GM18520 (cell line): ENCODE measurements around the gene PKNOX1.
"Not testable (repeated sequence)": the region's sequence is repeated elsewhere in the genome, so short reads cannot be mapped to it uniquely, and the experiment has no call there.

ENCODE experiments used
- ATAC-seq: cut with Tn5 transposase; IDR thresholded peaks from one replicate; pipeline ENCODE4 v1.9.1; 2021; ENCODE audit not compliant: unreplicated experiment

Gene PKNOX1, protein sequence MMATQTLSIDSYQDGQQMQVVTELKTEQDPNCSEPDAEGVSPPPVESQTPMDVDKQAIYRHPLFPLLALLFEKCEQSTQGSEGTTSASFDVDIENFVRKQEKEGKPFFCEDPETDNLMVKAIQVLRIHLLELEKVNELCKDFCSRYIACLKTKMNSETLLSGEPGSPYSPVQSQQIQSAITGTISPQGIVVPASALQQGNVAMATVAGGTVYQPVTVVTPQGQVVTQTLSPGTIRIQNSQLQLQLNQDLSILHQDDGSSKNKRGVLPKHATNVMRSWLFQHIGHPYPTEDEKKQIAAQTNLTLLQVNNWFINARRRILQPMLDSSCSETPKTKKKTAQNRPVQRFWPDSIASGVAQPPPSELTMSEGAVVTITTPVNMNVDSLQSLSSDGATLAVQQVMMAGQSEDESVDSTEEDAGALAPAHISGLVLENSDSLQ

DNA sequence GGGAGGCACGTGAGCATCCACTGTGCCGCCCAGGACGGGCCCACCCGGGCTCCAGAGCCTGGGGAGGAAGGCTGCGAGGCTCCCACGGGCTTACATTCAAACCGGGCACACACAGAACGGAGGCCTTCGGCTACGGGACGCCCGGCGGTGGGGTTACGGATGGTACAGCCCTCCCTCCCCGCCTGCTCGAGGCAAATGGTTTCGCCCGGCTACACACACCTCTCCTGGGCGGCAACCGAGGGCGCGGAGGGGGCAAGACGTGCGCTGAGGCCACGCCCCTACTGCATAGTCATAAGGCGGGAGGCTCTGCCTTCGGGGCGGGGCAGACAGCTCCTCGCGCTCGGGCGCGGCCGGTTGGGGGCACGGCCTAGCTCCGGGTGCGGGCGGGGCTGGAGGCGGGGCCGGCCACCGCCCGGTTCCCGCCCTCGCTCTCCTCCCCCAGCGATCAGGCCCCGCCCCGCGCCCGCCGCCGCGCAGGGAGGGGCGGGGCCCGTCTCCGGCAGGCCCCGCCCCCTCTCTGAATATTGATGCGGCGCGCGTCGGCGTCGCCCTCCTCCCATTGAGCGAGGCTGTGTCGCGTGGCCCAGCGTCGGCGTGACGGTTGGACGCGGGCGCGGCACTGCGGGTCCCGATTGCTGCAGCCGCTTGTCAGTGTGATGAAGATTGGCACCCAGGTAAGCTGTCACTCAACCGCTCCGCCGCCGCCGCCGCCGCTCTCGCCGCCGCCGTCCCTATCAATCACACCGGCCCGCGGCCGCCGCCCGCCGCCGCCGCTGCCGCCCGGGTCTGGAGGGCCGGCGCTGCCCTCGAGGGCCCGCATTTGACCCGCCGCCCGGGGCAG is at the start of gene PKNOX1:
Gene PKNOX1 (plus strand): TSS at position 572 of the 841 bp plus-strand sequence. CDS start 29,820 bp downstream, outside the sequence.
- peak; percentile 81 for ATAC-seq

DNA sequence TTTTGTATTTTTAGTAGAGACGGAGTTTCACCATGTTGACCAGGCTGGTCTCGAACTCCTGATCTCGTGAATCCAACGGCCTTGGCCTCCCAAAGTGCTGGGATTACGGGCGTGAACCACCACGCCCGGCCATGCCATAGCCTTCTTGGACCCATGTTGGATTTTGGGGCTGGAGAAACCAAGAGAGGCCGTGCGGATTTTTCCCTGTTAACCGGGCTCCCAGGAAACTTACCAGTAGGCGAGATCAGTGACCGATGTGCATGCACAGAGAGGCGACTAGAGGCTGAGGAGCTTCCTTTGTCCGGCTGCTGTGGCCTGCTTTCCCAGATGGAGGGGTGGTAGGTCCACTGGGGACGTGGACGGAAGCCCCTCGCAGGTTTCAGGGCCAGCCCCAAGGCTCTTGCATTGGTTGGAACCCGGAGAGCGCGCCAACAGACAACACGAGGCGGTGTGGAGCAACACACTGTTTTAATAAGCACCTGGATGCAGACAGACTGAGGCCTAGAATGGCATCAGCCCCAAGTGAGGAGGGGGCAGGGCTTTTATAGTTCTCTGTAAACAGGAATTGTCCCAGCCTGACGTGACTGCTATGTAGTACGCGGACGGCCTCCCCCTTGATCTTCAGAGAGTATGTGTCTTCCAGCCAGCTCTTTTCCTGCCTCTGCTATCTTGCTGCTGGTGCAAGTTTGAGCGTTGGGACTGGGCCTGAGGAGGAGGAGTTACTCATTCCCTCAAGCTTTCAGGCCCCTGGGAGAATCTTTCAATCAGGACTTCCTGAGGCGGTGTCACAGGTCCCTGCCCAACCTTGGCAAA is 49.0 kb upstream of the PKNOX1 start, which contains the start of gene ERVH48-1:
Gene ERVH48-1 (minus strand): TSS at position 517 of the 813 bp plus-strand sequence. CDS start 6,624 bp downstream, outside the sequence.
- ATAC-seq = no peak

DNA sequence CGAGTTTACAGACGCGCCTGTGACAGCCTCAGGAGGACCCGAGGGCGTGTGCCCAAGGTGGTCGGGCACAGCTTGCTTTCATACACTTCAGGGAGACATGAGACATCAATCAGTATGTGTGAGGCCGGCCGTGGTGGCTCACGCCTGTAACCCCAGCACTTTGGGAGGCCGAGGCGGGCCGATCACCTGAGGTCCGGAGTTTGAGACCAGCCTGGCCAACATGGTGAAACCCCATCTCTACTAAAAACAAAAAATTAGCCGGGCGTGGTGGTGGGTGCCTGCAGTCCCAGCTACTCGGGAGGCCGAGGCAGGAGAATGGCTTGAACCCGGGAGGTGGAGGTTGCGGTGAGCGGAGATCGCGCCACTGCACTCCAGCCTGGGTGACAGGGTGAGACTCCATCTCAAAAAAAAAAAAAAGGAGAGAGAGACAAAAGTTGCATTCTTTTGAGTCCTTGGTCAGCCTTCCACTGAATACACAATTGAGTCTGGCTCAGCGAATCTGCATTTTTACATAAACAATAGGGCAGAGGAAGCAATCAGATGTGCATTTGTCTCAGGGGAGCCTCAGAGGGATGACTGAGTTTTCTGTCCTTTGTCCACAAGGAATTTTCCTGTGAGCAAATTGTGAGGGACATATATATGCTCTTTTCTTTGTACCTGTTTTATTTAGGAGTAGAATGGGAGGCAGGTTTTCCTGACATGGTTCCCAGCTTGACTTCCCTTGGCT is 46.7 kb upstream of the PKNOX1 start:
- ATAC-seq = not testable (repeated sequence)

DNA sequence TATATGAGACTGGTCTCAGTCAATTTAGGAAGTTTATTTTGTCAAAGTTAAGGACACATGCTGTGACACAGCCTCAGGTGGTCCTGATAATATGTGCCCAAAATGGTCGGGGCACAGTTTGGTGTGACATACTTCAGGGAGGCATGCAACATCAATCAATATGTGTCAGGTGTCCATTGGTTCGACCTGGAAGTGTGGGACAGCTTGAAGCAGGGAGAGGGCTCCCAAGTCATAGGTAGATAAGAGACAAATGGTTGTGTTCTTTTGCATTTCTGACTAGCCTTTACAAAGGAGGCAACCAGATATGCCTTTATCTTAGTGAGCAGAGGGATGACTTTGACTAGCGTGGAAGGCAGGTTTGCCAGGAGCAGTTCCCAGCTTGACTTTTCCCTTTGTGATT is 44.4 kb upstream of the PKNOX1 start:
- no peak for ATAC-seq

DNA sequence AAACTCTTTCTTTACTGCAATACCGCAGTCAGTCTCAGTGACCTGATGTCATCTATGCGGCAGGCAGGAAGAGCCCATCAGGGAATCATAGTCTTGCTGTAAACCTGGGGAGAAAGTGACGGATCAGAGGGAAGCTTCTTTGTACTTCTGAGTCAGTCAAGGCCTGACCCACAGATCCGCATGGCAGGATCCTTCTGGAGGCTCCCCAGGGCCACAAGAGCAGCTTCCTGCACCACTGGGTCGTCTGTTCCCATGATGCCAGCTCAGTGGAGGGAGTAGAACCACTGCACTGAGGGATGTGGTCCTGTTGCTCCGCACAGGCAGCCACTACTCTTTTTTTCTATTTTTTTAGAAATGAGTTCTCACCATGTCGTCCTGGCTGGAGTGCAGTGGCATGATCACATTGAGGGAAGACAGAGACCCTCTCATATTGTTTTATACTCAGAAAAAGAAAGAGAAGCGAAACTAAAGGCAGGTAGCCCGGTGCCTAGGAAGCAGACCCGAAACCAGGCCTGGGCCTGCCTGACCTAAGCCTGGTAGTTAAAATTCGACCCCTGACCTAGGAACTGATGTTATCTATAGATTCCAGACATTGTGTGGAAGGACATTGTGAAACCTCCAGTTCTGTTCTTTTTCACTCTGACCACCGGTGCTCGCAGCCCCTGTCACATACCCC is 42.7 kb upstream of the PKNOX1 start:
- ATAC-seq = no peak

DNA sequence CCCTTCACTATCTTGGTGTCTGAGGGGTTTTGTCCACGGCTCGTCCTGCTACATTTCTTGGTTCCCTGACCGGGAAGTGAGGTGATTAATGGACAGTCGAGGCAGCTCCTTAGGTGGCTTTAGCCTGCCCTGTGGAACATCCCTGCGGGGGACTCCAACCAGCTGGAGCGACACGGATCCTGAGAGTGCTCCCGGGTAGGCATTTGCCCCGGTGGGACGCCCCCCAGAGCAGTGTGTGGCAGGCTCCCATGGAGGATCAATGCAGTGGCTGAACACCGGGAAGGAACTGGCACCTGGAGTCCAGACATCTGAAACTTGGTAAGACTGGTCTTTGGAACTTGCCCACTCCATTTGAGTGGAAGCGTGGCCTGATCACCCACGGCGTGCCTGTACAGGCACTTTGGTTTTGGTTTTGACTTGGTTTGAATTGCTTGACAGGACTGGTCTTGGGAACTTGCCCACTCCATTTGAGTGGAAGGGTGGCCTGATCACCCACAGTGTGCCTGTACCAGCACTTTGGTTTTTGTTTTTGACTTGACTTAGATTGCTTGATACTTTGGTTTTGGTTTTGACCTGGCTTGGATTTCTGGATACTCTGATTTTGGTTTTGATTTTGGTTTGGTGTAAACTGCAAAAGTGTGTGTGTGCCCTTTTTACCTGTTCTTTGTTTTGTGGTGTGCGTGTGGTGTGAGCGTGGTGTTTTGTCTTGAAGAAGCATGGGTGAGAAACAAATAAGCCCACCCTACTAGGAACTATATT is 41.8 kb upstream of the PKNOX1 start:
- not testable (repeated sequence) for ATAC-seq

DNA sequence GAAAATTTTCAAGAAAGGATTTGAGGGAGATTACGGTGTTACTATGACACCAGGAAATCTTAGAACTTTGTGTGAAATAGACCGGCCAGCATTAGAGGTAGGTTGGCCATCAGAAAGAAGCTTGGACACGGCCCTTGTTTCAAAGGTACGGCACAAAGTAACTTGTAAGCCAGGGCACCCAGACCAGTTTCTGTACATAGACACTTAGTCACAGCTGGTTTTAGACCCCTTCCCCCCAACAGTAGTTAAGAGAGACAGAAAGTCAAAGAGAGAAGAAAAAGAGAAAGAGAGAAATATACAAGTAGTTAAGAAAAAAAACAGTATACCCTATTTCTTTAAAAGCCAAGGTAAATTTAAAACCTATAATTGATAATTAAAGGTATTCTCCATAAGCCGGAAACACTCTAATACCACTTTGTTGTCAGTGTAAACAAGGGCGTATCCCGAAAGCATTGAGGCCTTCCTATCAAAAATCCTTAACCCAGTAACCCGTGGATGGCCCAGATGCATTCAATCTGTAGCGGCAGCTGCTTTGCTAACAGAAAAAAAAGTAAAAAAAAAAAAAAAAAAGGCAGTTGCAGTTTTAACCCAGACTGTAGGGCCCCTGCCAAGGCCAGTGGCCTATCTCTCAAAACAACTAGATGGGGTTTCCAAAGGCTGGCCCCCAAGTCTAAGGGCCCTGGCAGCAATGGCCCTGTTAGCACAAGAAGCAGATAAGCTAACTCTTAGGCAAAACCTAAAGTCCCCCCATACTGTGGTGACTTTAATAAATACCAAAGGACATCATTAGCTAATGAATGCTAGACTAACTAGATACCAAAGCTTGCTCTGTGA is 41.0 kb upstream of the PKNOX1 start:
- ATAC-seq = not testable (repeated sequence)

DNA sequence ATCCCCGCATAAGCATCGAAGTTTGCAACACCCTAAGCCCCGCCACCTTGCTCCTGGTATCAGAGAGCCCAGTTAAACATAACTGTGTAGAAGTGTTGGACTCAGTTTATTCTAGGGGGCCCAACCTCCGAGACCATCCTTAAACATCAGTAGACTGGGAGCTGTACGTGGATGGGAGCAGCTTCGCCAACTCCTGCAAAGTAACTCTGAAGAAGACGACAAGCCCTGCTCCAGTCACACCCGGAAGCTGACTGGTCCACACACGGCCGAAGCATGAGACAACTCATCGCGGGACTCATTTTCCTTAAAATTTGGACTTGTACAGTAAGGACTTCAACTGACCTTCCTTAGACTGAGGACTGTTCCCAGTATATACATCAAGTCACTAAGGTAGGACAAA is 40.4 kb upstream of the PKNOX1 start:
- not testable (repeated sequence) for ATAC-seq

DNA sequence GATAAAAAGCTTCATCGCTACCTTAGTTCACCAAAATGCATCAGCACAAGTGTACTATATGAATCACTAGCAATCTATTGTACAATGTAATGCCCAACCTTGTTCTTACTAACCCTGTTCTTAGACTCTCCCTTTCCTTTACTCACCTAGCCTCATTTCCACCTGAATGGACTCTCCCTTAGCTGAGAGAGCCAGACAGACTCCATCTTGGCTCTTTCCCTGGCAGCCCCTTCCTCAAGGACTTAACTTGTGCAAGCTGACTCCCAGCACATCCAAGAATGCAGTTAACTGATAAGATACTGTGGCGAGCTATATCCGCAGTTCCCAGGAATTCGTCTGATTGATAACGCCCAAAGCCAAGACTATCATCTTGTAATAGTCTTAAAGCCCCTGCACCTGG is 38.0 kb upstream of the PKNOX1 start:
- not testable (repeated sequence) for ATAC-seq

DNA sequence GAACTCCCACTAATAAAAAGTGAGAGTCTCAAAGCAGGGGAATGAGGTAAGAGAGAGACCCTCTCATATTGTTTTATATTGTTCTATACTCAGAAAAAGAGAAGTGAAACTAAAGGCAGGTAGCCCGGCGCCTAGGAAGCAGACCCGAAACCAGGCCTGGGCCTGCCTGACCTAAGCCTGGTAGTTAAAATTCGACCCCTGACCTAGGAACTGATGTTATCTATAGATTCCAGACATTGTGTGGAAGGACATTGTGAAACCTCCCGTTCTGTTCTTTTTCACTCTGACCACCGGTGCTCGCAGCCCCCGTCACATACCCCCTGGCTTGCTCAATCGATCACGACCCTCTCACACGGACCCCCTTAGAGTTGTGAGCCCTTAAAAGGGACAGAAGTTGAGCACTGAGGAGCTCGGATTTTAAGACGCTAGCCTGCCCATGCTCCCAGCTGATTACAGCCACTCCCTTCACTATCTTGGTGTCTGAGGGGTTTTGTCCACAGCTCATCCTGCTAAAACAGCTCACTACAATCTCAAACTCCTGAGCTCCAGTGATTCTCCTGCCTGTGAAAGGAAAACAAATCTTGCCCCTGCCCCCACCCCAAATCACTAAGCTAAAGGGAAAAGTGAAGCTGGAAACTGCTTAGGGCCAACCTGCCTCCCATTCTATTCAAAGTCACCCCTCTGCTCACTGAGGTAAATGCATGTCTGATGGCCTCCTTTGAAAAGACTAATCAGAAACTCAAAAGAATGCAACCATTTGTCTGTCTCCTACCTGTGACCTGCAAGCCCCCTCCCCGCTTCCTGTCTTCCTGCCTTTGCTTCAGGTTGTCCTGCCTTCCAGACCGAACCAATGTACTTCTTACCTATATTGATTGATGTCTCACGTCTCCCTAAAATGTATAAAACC is 37.1 kb upstream of the PKNOX1 start:
- ATAC-seq = not testable (repeated sequence)

DNA sequence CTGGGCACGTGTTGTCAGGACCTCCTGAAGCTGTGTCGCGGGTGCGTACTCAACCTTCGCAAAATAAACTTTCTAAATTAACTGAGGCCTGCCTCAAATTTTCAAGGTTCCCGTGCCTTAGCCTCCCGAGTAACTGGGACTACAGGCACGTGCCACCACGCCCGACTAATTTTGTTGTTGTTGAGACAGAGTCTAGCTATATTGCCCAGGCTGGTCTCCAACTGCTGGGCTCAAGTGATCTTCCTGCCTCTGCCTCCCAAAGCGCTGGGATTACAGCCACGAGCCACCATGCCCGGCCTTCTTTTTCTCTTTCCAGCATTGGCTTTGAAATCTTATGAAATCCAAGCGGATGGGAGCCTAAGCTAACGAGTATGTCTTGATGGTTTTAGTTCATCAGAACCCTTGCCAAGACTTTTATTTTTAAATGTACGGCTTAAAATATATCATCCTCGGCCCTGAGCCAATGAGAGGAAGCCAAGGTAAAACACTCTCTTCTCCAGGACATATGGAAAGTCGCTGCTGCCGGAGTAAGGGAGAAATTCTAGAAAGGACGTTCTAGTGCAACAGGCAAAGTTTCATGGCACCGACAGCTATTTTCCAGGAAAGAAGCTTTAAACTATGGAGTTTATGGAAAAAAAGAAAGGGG is 36.3 kb upstream of the PKNOX1 start:
- ATAC-seq = no peak

DNA sequence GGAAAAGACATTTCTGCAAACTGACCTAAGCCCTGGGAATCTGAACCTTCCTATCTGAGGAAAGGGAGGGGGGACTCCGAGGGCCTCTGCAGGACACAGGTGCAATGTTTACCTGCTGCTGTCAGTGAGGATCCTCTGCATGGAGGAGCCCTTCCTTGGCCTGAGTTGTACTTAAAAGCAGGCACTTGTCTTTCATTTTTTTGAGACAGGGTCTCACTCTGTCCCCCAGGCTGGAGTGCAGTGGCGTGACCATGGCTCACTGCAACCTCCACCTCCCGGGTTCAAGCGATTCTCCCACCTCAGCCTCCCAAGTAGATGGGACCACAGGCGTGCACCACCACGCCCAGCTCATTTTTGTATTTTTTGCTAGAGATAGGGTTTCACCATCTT is 35.8 kb upstream of the PKNOX1 start:
- ATAC-seq = not testable (repeated sequence)

DNA sequence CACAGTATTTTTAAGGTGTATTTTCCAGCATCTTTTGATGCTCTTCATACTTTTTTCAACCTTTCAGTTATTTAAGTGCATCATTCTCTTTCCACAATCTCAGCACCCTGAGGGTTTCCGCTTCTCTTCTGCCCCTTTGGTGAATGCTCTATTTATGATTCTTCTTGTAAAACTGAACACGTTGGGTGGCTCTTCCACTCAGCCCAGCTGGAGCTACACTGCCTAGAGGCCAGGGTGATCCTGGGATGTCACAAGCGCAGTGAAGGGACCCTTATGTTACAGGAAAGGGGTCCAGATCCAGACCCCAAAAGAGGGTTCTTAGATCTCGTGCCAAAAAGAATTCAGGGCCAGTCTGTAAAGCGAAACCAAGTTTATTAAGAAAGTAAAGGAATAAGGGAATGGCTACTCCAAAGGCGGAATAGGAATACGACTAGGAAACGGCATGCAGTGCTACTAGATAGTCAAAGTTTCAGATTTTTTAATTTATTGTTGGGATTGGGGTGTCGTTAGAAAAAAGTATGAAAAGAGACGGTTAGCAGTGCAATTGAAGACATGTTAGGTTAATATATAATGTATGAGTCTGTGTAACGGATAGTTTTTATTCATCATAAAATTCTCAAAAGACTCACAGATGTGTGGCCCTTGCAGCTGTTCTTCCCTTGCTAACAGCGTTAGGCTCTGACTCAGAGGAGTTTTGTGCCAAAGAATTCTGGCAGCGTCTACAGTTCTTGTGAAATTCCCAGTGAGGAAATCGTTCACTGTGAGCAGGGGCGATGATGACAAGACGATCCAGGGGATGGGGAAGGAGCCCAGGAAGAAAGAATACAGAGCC is 34.6 kb upstream of the PKNOX1 start:
- no peak for ATAC-seq

DNA sequence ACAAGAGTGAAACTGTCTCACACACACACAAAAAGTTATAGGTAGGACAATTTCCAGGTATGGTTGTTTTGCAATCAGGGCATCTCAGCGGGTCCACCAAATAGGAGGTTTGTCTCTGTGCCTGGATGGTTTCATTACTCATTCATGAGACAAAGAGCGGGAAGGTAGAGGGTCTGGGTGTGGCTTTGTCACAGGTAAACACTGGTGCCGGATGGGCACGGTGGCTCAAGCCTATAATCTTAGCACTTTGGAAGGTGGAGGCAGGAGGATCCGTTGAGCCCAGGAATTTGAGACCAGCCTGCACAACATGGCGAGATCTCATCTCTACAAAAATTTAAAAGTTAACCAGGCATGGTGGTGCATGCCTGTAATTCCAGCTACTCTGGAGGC is 32.7 kb upstream of the PKNOX1 start:
- no peak for ATAC-seq

DNA sequence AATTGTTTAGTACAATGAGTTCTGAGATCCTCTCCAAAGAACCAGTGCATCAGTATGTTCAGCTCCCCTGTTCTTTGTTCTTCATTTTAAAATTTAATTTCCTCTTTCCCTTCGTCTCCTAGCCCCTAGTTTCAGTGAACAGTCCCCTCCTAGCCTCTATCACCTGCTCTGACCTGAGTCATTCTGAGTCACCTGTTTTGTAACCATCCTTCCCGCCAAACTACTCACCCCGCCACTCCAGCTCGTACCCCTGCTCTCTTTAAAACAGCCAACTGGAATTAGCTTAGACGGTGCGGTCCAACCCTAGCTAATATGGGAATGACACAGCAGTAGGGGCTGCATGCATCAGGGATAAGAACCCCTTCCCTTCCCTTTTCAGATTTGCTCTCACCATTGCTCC is 32.1 kb upstream of the PKNOX1 start:
- ATAC-seq = no peak
